Spleen (tissue), 11 donors: ENCODE measurements around the gene COG6. TPM values are rescaled to one million over a fixed set of nuclear protein-coding genes. Genes with fewer than 3 reads are reported as not detected.

Experiments
- DNase-seq: peaks from one replicate; pipeline ENCODE4 v3.0.0-alpha.2; 2020
- H3K27ac ChIP-seq, 8 donors: fragments of 200-600 bp; sonication (generic) in 7 of 8; 1 replicate in 4 of 8; 2 replicates in 4 of 8; pipeline versions ENCODE4 v1.5.0 to v1.8.0; 2016 to 2021; ENCODE audit warnings: inconsistent platforms in 4 of 8, mild to moderate bottlenecking in 4 of 8, moderate library complexity in 1 of 8
- H3K27me3 ChIP-seq, 7 donors: fragments of 200-600 bp; sonication (generic) in 6 of 7; replicated peaks in 1 of 7; 1 replicate in 4 of 7; 2 replicates in 3 of 7; pipeline versions ENCODE4 v1.5.0 to v1.8.0; 2016 to 2021; ENCODE audit warnings: inconsistent platforms in 3 of 7, mild to moderate bottlenecking in 1 of 7
- H3K36me3 ChIP-seq, 6 donors: fragments of 200-600 bp; sonication (generic) in 5 of 6; 1 replicate in 4 of 6; 2 replicates in 2 of 6; pipeline versions ENCODE4 v1.5.0 to v1.8.0; 2016 to 2021; ENCODE audit warnings: inconsistent platforms in 2 of 6
- H3K4me1 ChIP-seq, 6 donors: fragments of 200-600 bp; sonication (generic) in 5 of 6; 1 replicate in 3 of 6; 2 replicates in 3 of 6; pipeline versions ENCODE4 v1.5.0 to v1.8.0; 2016 to 2021; ENCODE audit warnings: inconsistent platforms in 3 of 6
- H3K4me3 ChIP-seq, 8 donors: fragments of 200-600 bp; sonication (generic) in 7 of 8; 1 replicate in 4 of 8; 2 replicates in 4 of 8; pipeline versions ENCODE4 v1.5.0 to v1.8.0; 2016 to 2021; ENCODE audit warnings: inconsistent platforms in 4 of 8, mild to moderate bottlenecking in 4 of 8, moderate library complexity in 2 of 8
- H3K9me3 ChIP-seq, 8 donors: fragments of 200-600 bp; sonication (generic) in 7 of 8; 1 replicate in 4 of 8; 2 replicates in 4 of 8; pipeline versions ENCODE4 v1.5.0 to v1.8.0; 2016 to 2021; ENCODE audit warnings: inconsistent platforms in 4 of 8
- POLR2A ChIP-seq, 3 donors: fragments of 450-650 bp; IDR thresholded peaks; one replicate each; pipeline ENCODE4 v1.5.1; 2017; ENCODE audit warnings: antibody characterized with exemption in 3 of 3, mild to moderate bottlenecking in 1 of 3
- POLR2AphosphoS5 ChIP-seq, 3 donors: sonication (generic); formaldehyde crosslinking; IDR thresholded peaks; one replicate each; pipeline ENCODE4 v1.5.1; 2017; ENCODE audit warnings: antibody characterized with exemption in 3 of 3
- WGBS, 5 donors: extraction: QIAGEN DNeasy Blood & Tissue Kit in 3 of 5; methylation state at CpG; one replicate each; pipeline versions ENCODE4 v1.1.5 to v1.1.7; 2013 to 2018; 5-methylcytosine and 5-hydroxymethylcytosine counted together
- intact Hi-C: fragments of 100-400 bp; cut with DNase I; formaldehyde crosslinking; loops from one replicate; pipeline ENCODE4 v1.15.0; 2023; ENCODE audit warnings: low total_unique reads
- polyA plus RNA-seq, 3 donors: library from polyadenylated mRNA; stranded (reverse); fragments of 200-250 nt; gene quantifications; one replicate each; pipeline ENCODE4 v1.2.1, GENCODE V29; 2013
- total RNA-seq, 7 donors: library from RNA; depleted of rRNA in 3 of 7; stranded (reverse); fragments of >200 nt in 3 of 7; fragmentation: NEBNext Ultra II Directional in 4 of 7; extraction: Animal tissue kit (Norgen Biotek cat#: 25700) in 4 of 7; gene quantifications; one replicate each; pipeline versions ENCODE4 v1.1.0 to v1.2.1, GENCODE V29; 2016 to 2021
- TF ChIP-seq, protein P1 (sequence below), 11 experiments: fragments of 200-600 bp in 7 of 11; fragments of 450-650 bp in 4 of 11; sonication (generic) in 4 of 11; IDR thresholded peaks in 8 of 11; conservative IDR thresholded peaks in 3 of 11; 1 replicate in 7 of 11; 2 replicates in 4 of 11; pipeline versions ENCODE4 v1.4.0 to v1.8.0; 2016 to 2021; ENCODE audit warnings: antibody characterized with exemption in 11 of 11, inconsistent platforms in 4 of 11, mild to moderate bottlenecking in 1 of 11
- donor health status: healthy with polysubstance abuse.
- donor health status: DM: no; HTN: no; CAD: no; lungs with moderate emphysema.
- donor health status: DM: no; HTN: no; CAD: no.
- donor health status: Bipolar disorder and iron deficiency.
- donor health status: healthy.
- donor health status: DM: no; HTN: no; CAD: no.
- donor health status: DM: yes; HTN: yes; CAD: no.

Gene COG6
- total and polyA plus RNA-seq, 10 donors, result 5.7 to 41.9 (median 23.8) TPM

DNA sequence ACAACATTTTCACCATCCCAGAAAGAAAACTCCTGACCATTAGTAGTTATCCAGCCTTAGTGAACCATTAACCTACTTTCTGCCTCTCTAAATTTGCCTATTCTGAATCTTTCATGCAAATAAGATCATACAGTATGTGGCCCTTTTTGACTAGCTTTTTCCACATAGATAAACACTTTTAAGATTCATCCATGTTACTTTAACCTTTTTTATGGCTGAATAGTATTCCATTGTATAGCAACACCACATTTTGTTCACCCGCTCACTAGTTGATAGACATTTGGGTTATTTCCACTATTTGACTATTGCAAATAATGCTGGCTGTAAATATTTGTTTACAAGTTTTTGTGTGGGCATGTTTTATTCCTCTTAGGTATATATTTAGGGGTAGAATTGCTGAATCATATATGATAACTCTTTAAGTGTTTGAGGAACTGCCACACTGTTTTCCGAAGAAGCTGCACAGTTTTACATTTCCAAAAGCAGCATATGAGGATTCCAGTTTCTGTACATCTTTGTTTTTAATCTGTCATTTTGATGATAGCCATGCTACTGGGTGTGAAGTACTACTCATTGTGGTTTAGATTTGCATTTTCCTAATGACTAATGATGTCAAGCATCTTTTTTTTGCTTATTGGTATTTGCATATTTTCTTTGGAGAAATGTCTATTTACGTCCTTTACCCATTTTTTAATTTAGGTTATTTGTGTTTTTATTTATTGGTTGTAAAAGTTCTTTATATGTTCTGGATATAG, 17.1 kb downstream of the COG6 start:
- Histone ChIP-seq H3K27me3 (no peaks in the 10 kb centered on the region), H3K4me3 (no peak overlapping the region), H3K36me3 (peaks cover 0 to 20% (median under 1%) of the 10 kb centered on the region in 6 donors), H3K4me1 (peaks cover 0 to 19% (median 0%) of the 10 kb centered on the region in 6 donors), H3K9me3 (peaks cover 0 to 6% (median 2%) of the 10 kb centered on the region in 8 donors), H3K27ac (no peak overlapping the region)
- TF ChIP-seq POLR2A (IDR thresholded peaks at IDR 0.05) (no peak), POLR2AphosphoS5 (IDR thresholded peaks at IDR 0.05) (no peak)
- TF ChIP-seq, protein P1, sequence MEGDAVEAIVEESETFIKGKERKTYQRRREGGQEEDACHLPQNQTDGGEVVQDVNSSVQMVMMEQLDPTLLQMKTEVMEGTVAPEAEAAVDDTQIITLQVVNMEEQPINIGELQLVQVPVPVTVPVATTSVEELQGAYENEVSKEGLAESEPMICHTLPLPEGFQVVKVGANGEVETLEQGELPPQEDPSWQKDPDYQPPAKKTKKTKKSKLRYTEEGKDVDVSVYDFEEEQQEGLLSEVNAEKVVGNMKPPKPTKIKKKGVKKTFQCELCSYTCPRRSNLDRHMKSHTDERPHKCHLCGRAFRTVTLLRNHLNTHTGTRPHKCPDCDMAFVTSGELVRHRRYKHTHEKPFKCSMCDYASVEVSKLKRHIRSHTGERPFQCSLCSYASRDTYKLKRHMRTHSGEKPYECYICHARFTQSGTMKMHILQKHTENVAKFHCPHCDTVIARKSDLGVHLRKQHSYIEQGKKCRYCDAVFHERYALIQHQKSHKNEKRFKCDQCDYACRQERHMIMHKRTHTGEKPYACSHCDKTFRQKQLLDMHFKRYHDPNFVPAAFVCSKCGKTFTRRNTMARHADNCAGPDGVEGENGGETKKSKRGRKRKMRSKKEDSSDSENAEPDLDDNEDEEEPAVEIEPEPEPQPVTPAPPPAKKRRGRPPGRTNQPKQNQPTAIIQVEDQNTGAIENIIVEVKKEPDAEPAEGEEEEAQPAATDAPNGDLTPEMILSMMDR (IDR thresholded peaks at IDR 0.05 in 8 of 11, conservative IDR thresholded peaks at IDR 0.05 in 3 of 11), result no peak
- DNase-seq, result no peak
- intact Hi-C loops, result no loop called here
- WGBS, 5 donors, result 94 to 96% (median 95%) methylated on average over 3 of the region's 3 CpGs

DNA sequence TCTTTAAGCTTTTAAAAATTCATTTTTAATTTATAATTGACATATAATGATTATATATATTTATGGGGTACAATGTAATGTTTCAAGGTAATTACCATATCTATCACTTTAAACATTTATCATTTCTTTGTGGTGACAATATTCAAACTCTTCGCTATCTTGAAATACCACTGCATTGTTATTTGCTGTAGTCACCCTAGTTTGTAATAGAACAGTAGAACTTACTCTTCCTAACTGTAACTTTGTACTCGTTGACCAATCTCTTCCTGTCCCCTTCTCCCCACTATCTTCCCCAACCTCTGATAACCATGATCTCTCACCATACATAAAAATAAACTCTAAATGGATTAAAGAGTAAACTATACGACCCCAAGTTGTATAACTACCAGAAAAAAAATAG, 20.4 kb downstream of the COG6 start:
- H3K36me3 ChIP-seq, result peaks cover 2 to 42% (median 23%) of the 10 kb centered on the region in 6 donors
- H3K9me3 ChIP-seq, result peaks cover 0 to 6% (median 2%) of the 10 kb centered on the region in 8 donors
- H3K27me3 ChIP-seq, result no peaks in the 10 kb centered on the region
- H3K4me3 ChIP-seq, result no peak overlapping the region
- intact Hi-C loops, result no loop called here
- H3K27ac ChIP-seq, result peak overlapping the region in 1 of 8 donors; percentile 18
- 44 to 84% (median 78%) methylated on average over 3 of the region's 3 CpGs for WGBS, 5 donors
- H3K4me1 ChIP-seq, result peaks cover 0 to 16% (median 0%) of the 10 kb centered on the region in 6 donors
- TF ChIP-seq POLR2AphosphoS5 (IDR thresholded peaks at IDR 0.05) (no peak), POLR2A (IDR thresholded peaks at IDR 0.05) (no peak)
- TF ChIP-seq, protein P1 (IDR thresholded peaks at IDR 0.05 in 8 of 11, conservative IDR thresholded peaks at IDR 0.05 in 3 of 11), result no peak
- DNase-seq, result no peak

DNA sequence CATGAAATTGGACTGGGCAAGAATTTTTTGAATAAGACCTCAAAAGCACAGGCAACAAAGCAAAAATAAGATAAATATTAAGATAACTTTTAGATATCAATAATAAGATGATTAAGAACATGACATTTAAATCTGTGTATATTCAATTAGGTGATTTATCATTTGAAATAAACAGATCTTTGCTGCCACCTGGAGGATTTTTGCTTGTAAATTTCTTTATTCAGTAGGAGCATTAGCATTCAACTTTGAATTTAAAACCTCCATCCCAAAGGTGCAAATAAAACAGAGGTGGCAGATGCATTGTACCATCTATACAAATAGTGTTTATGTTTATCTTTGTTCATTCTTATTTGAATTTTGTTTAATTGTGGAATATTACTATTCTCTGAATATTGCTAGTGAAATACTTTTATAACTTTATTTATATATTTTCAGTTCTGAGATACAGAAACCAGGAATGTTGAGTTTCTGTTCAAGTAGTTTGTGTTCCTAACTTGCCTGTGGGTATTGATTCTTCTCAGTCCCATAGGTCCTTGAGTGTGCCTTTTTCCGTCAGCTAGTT, 20.9 kb downstream of the COG6 start:
- intact Hi-C loops, result no loop called here
- Histone ChIP-seq H3K9me3 (peaks cover 0 to 6% (median 2%) of the 10 kb centered on the region in 8 donors), H3K4me3 (no peak overlapping the region), H3K27ac (peak overlapping the region in 1 of 8 donors; percentile 18), H3K36me3 (peaks cover 2 to 47% (median 27%) of the 10 kb centered on the region in 6 donors), H3K4me1 (peaks cover 0 to 13% (median 0%) of the 10 kb centered on the region in 6 donors), H3K27me3 (no peaks in the 10 kb centered on the region)
- 95 to 100% (median 97%) methylated on average over 1 of the region's 1 CpG for WGBS, 5 donors
- TF ChIP-seq, protein P1 (IDR thresholded peaks at IDR 0.05 in 8 of 11, conservative IDR thresholded peaks at IDR 0.05 in 3 of 11), result peak in 8 of 11 experiments; percentile 24 to 59 (median 44)
- TF ChIP-seq POLR2A (IDR thresholded peaks at IDR 0.05), result no peak
- DNase-seq, result no peak

DNA sequence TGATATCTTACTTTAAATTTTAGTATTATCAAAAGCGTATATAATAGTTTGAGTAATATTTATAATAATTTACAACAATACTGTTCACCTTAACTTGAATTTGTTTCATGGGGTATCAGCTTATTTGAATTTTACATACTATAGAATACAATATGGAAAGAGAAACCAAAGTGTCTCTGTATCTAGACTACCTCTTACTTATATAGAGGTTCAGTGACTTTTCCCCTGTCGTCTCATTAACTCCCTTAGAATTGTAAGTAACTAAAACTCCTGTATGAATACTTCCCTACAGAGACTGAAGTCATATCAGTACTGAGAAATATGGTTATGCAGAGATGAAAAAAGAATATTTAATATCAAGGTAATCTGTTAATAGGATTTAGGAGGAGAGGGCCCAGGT, 26.8 kb downstream of the COG6 start:
- Histone ChIP-seq H3K27ac (no peak overlapping the region), H3K27me3 (no peaks in the 10 kb centered on the region), H3K4me3 (no peak overlapping the region), H3K9me3 (no peaks in the 10 kb centered on the region), H3K36me3 (peaks cover 2 to 69% (median 33%) of the 10 kb centered on the region in 6 donors), H3K4me1 (peaks cover 0 to 12% (median 0%) of the 10 kb centered on the region in 6 donors)
- DNase-seq, result no peak
- intact Hi-C loops, result loop anchor here (5.0 kb wide), 1 partner anchor 1095 kb away; no protein-coding TSS in a partner anchor
- WGBS, 5 donors, result 66 to 99% (median 71%) methylated on average over 2 of the region's 2 CpGs
- no peak for TF ChIP-seq POLR2AphosphoS5 (IDR thresholded peaks at IDR 0.05)
- TF ChIP-seq POLR2A (IDR thresholded peaks at IDR 0.05), result no peak
- TF ChIP-seq, protein P1 (IDR thresholded peaks at IDR 0.05 in 8 of 11, conservative IDR thresholded peaks at IDR 0.05 in 3 of 11), result no peak
